Gastroesophageal sphincter (tissue), 4 donors: ENCODE measurements around the gene TEX29. TPM values are rescaled to one million over a fixed set of nuclear protein-coding genes. Genes with fewer than 3 reads are reported as not detected.

Experiments
- ATAC-seq: fragments of 150-250 bp; one replicate; pipeline ENCODE4 v1.9.1; 2016; ENCODE audit warnings: mild to moderate bottlenecking, moderate library complexity
- H3K27ac ChIP-seq, 4 donors: fragments of 200-600 bp; sonication (generic) in 3 of 4; 1 replicate in 3 of 4; 2 replicates in 1 of 4; pipeline ENCODE4 v1.5.1; 2016 to 2019
- H3K27me3 ChIP-seq: fragments of 200-600 bp; sonication (generic); one replicate; pipeline ENCODE4 v1.5.1; 2019
- H3K36me3 ChIP-seq, 2 donors: fragments of 200-600 bp; sonication (generic); one replicate each; pipeline ENCODE4 v1.5.1; 2019; ENCODE audit warnings: control low read depth in 1 of 2
- H3K4me1 ChIP-seq, 3 donors: fragments of 200-600 bp; sonication (generic); 1 replicate in 2 of 3; 2 replicates in 1 of 3; pipeline ENCODE4 v1.5.1; 2016 to 2019; ENCODE audit warnings: control low read depth in 2 of 3
- H3K4me3 ChIP-seq, 2 donors: fragments of 200-600 bp; sonication (generic); one replicate each; pipeline ENCODE4 v1.5.1; 2019; ENCODE audit warnings: mild to moderate bottlenecking in 1 of 2, moderate library complexity in 1 of 2
- H3K9me3 ChIP-seq, 3 donors: fragments of 200-600 bp; sonication (generic); one replicate each; pipeline ENCODE4 v1.5.1; 2017 to 2019; ENCODE audit warnings: control low read depth in 2 of 3
- EP300 ChIP-seq: sonication (generic); formaldehyde crosslinking; IDR thresholded peaks from one replicate; pipeline ENCODE4 v1.6.1; 2017; ENCODE audit warnings: antibody characterized with exemption, mild to moderate bottlenecking
- POLR2A ChIP-seq, 2 donors: fragments of 450-650 bp; IDR thresholded peaks; one replicate each; pipeline ENCODE4 v1.6.1; 2017; ENCODE audit warnings: antibody characterized with exemption in 2 of 2, mild to moderate bottlenecking in 2 of 2, moderate library complexity in 1 of 2
- POLR2AphosphoS5 ChIP-seq: sonication (generic); formaldehyde crosslinking; IDR thresholded peaks from one replicate; pipeline ENCODE4 v1.6.1; 2017; ENCODE audit warnings: antibody characterized with exemption
- WGBS, 2 donors: methylation state at CpG; one replicate each; pipeline ENCODE4 v1.1.5; 2018; ENCODE audit warnings: low coverage in 1 of 2; 5-methylcytosine and 5-hydroxymethylcytosine counted together
- total RNA-seq, 4 donors: library from RNA; depleted of rRNA; stranded (reverse); fragments of >200 nt; gene quantifications; one replicate each; pipeline ENCODE4 v1.1.0, GENCODE V29; 2016
- TF ChIP-seq, protein P1 (sequence below), 4 experiments: fragments of 200-600 bp in 2 of 4; fragments of 450-650 bp in 2 of 4; sonication (generic) in 1 of 4; IDR thresholded peaks; one replicate each; pipeline ENCODE4 v1.5.1; 2017 to 2019; ENCODE audit warnings: antibody characterized with exemption in 4 of 4, mild to moderate bottlenecking in 2 of 4, moderate library complexity in 2 of 4

TEX29 gene
- total RNA-seq, 4 donors from 2014 or later = 1.9 TPM; not detected in 3

GRCh38 chr13:111347438-111347837 is 27.0 kb downstream of the TEX29 start:
- Histone ChIP-seq H3K4me3 (no peak overlapping the region), H3K27me3 (no peaks in the 10 kb centered on the region), H3K9me3 (no peaks in the 10 kb centered on the region), H3K36me3 (peaks cover 0 to 13% of the 10 kb centered on the region in 2 donors), H3K27ac (no peak overlapping the region), H3K4me1 (no peaks in the 10 kb centered on the region)
- WGBS, 2 donors = 83% methylated on average over 3 of the region's 6 CpGs; no CpG with 5 or more reads in 1 of the 2 donors
- no peak for ATAC-seq
- TF ChIP-seq, protein P1, sequence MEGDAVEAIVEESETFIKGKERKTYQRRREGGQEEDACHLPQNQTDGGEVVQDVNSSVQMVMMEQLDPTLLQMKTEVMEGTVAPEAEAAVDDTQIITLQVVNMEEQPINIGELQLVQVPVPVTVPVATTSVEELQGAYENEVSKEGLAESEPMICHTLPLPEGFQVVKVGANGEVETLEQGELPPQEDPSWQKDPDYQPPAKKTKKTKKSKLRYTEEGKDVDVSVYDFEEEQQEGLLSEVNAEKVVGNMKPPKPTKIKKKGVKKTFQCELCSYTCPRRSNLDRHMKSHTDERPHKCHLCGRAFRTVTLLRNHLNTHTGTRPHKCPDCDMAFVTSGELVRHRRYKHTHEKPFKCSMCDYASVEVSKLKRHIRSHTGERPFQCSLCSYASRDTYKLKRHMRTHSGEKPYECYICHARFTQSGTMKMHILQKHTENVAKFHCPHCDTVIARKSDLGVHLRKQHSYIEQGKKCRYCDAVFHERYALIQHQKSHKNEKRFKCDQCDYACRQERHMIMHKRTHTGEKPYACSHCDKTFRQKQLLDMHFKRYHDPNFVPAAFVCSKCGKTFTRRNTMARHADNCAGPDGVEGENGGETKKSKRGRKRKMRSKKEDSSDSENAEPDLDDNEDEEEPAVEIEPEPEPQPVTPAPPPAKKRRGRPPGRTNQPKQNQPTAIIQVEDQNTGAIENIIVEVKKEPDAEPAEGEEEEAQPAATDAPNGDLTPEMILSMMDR (IDR thresholded peaks at IDR 0.05) = no peak
- TF ChIP-seq POLR2AphosphoS5 (no peak), POLR2A (IDR thresholded peaks at IDR 0.05) (no peak), EP300 (no peak)

GRCh38 chr13:111353508-111353907 is 33.1 kb downstream of the TEX29 start:
- Histone ChIP-seq H3K4me3 (no peak overlapping the region), H3K36me3 (no peaks in the 10 kb centered on the region), H3K9me3 (no peaks in the 10 kb centered on the region), H3K4me1 (no peaks in the 10 kb centered on the region), H3K27me3 (no peaks in the 10 kb centered on the region), H3K27ac (no peak overlapping the region)
- no peak for ATAC-seq
- WGBS, 2 donors = 80 to 83% methylated on average over 1 of the region's 2 CpGs
- TF ChIP-seq EP300 = no peak
- no peak for TF ChIP-seq POLR2AphosphoS5
- TF ChIP-seq, protein P1 (IDR thresholded peaks at IDR 0.05) = no peak
- TF ChIP-seq POLR2A (IDR thresholded peaks at IDR 0.05) = no peak

DNA sequence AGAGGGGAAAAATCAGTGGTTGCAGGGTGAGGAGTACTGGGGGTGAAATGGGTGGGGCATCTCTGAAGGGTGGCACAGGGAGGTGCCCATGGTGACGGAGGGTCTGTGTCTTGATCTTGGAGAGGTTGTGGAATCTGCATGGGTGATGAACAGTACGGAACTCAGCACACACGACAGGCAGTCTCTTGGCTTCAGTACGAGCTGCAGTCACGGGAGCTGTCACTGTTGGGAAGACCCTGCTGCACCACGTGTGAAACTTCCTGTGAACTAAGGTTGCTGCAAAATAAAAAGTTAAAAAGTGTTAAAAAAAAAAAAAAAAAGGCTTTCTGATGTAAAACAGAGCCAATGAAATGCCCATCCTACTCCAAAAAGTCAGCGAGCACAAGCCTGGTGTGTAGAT is 34.3 kb downstream of the TEX29 start:
- no peaks in the 10 kb centered on the region for H3K27me3 ChIP-seq
- no peaks in the 10 kb centered on the region for H3K36me3 ChIP-seq
- no peak for ATAC-seq
- H3K4me1 ChIP-seq = no peaks in the 10 kb centered on the region
- WGBS, 2 donors = 28 to 48% methylated on average over 7 of the region's 7 CpGs
- no peak overlapping the region for H3K4me3 ChIP-seq
- H3K9me3 ChIP-seq = no peaks in the 10 kb centered on the region
- H3K27ac ChIP-seq = no peak overlapping the region
- TF ChIP-seq POLR2A (IDR thresholded peaks at IDR 0.05) = no peak
- TF ChIP-seq POLR2AphosphoS5 = no peak
- no peak for TF ChIP-seq EP300
- TF ChIP-seq, protein P1 (IDR thresholded peaks at IDR 0.05) = no peak

DNA sequence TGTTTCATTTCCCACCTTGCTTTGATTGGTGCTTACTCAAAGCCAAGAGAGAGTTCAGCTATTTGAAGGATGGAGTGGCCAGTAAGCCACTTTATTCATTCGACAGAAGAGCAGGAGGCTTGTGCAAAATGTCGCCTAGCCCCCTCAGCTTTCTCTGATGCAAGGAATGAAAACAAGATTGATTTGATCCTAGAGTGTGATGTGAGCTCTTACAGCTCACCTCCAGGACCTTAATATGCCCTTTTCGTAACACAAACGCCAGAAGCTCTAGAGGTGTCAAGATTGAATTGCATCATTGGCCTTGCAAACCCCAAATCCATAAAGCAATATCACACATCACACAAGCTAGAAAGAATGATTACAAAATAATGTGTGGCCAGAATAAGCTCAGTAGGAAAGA is 36.4 kb downstream of the TEX29 start:
- no peak for TF ChIP-seq POLR2AphosphoS5
- TF ChIP-seq POLR2A (IDR thresholded peaks at IDR 0.05) = no peak
- TF ChIP-seq EP300 = no peak
- TF ChIP-seq, protein P1 (IDR thresholded peaks at IDR 0.05) = no peak
- Histone ChIP-seq H3K36me3 (no peaks in the 10 kb centered on the region), H3K4me1 (no peaks in the 10 kb centered on the region), H3K27ac (no peak overlapping the region), H3K27me3 (peaks cover 11% of the 10 kb centered on the region), H3K9me3 (no peaks in the 10 kb centered on the region), H3K4me3 (no peak overlapping the region)
- ATAC-seq = no peak
- 20 to 65% methylated on average over 4 of the region's 4 CpGs for WGBS, 2 donors

DNA sequence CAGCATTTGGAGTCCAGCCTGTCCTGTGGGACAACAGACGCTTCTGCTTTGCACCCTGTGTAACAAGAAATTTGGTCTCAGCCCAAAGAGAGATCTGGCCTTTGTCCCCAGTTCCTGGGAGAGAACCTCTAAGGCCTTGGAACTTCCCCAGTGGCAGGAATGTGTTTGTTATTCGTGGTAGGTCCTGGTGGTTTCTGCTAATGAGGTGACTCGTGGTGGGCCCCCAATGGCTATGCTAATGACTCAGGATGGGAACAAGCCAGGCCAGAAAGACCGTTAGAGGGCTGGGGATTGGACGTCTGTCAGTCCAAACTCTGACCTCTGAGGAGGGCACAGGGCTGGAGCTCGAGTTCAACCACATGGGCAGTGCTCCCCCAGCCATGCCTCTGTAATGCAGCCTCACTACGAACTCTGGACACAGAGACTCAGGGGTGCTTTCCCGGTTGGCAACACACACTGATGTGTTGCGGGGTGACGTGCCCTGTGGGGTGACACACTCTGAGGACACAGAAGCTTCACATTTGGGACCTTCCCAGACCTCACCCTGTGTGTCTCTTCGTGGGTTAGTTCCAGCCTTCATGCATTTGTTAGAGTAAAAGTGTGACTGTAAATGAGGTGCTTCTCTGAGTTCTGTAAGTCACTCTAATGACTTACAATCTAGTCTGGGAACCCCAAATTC is 38.9 kb downstream of the TEX29 start:
- H3K9me3 ChIP-seq = no peaks in the 10 kb centered on the region
- no peak overlapping the region for H3K4me3 ChIP-seq
- H3K27me3 ChIP-seq = peaks cover 32% of the 10 kb centered on the region
- ATAC-seq = no peak
- H3K36me3 ChIP-seq = no peaks in the 10 kb centered on the region
- H3K27ac ChIP-seq = no peak overlapping the region
- no peaks in the 10 kb centered on the region for H3K4me1 ChIP-seq
- TF ChIP-seq POLR2A (IDR thresholded peaks at IDR 0.05) (no peak), POLR2AphosphoS5 (no peak)
- WGBS, 2 donors = 71 to 96% methylated on average over 3 of the region's 11 CpGs
